IMR-90 (cell line): Measurements from ENCODE around the gene ANKRD44. TPM values are rescaled to one million over a fixed set of nuclear protein-coding genes. Genes with fewer than 3 reads are reported as not detected.

Experiments
- ATAC-seq: fragments of 200-7000 bp; cut with Tn5 transposase; 2 replicates; pipeline ENCODE4 v1.9.1; 2020; ENCODE audit warnings: low read depth, mild to moderate bottlenecking, moderate library complexity
- BruUV-seq: library from RNA; stranded (reverse); fragments of 400-500 nt; replicated peaks from 2 replicates; lab custom pipeline; 2021; lab: Mats Ljungman, UMichigan
- CTCF ChIA-PET: fragments of 300-600 bp; formaldehyde crosslinking; extraction: SDS; loops from one replicate; lab custom pipeline; 2021; ENCODE audit warnings: antibody characterized with exemption; lab: Yijun Ruan, JAX
- POLR2A ChIA-PET: fragments of 300-600 bp; sonication (Branson Sonifier 250); formaldehyde crosslinking; loops from one replicate; lab custom pipeline; 2022; ENCODE audit warnings: antibody characterized with exemption; ENCODE audit not compliant: unreplicated experiment; lab: Charles Lee
- DNase-seq: peaks from one replicate; pipeline ENCODE4 v3.0.0; 2013
- H2AFZ ChIP-seq: replicated peaks from 2 replicates; pipeline ENCODE3; 2013; ENCODE audit warnings: low read length, mild to moderate bottlenecking; ENCODE audit not compliant: poor library complexity
- H2AK5ac ChIP-seq: 2 replicates; pipeline ENCODE4 v1.6.1; 2013; ENCODE audit warnings: low read depth, low read length, inconsistent platforms
- H2AK9ac ChIP-seq: replicated peaks from 2 replicates; pipeline ENCODE3; 2013; ENCODE audit warnings: mild to moderate bottlenecking, low read depth, low read length, moderate library complexity; ENCODE audit not compliant: poor library complexity
- H2BK120ac ChIP-seq: 2 replicates; pipeline ENCODE4 v1.6.1; 2013; ENCODE audit warnings: low read depth, low read length, inconsistent platforms
- H2BK15ac ChIP-seq: 3 replicates; pipeline ENCODE4 v1.6.1; 2013; ENCODE audit warnings: low read depth, low read length, inconsistent platforms
- H2BK20ac ChIP-seq: 2 replicates; pipeline ENCODE4 v1.6.1; 2013; ENCODE audit warnings: low read depth, mild to moderate bottlenecking, inconsistent platforms, low read length, moderate library complexity
- H2BK5ac ChIP-seq: 2 replicates; pipeline ENCODE4 v1.6.1; 2013; ENCODE audit warnings: mild to moderate bottlenecking, low read depth, low read length, inconsistent platforms; ENCODE audit not compliant: poor library complexity, severe bottlenecking
- H3K14ac ChIP-seq: replicated peaks from 2 replicates; pipeline ENCODE4 v1.6.1; 2013; ENCODE audit warnings: low read depth, low read length, inconsistent platforms
- H3K18ac ChIP-seq: 2 replicates; pipeline ENCODE4 v1.6.1; 2013; ENCODE audit warnings: low read depth, low read length, control low read depth
- H3K23ac ChIP-seq: 2 replicates; pipeline ENCODE4 v1.6.1; 2013; ENCODE audit warnings: low read depth, low read length, inconsistent platforms
- H3K27ac ChIP-seq: 2 replicates; pipeline ENCODE4 v1.5.1; 2013; ENCODE audit warnings: mild to moderate bottlenecking, control low read depth, low read length; ENCODE audit not compliant: insufficient read depth
- H3K27me3 ChIP-seq: 2 replicates; pipeline ENCODE4 v1.6.1; 2013; ENCODE audit warnings: low read length; ENCODE audit not compliant: control insufficient read depth, insufficient read depth
- H3K36me3 ChIP-seq: 2 replicates; pipeline ENCODE4 v1.6.1; 2013; ENCODE audit warnings: low read length, mixed read lengths; ENCODE audit not compliant: control insufficient read depth, insufficient read depth
- H3K4ac ChIP-seq: 2 replicates; pipeline ENCODE4 v1.6.1; 2013; ENCODE audit warnings: low read depth, low read length, inconsistent platforms
- H3K4me1 ChIP-seq: 2 replicates; pipeline ENCODE4 v1.6.1; 2013; ENCODE audit warnings: low read length, mixed read lengths; ENCODE audit not compliant: control insufficient read depth, insufficient read depth
- H3K4me2 ChIP-seq: 2 replicates; pipeline ENCODE4 v1.6.1; 2013; ENCODE audit warnings: low read depth, mild to moderate bottlenecking, control low read depth, low read length, moderate library complexity
- H3K4me3 ChIP-seq: 2 replicates; pipeline ENCODE4 v1.5.1; 2013; ENCODE audit warnings: low read depth, mild to moderate bottlenecking, control low read depth, low read length, moderate library complexity; ENCODE audit not compliant: insufficient read depth
- H3K56ac ChIP-seq: 2 replicates; pipeline ENCODE4 v1.6.1; 2013; ENCODE audit warnings: low read length, inconsistent platforms; ENCODE audit not compliant: insufficient read depth; ENCODE audit errors: extremely low read depth
- H3K79me1 ChIP-seq, 2 experiments: 2 replicates each; pipeline ENCODE4 v1.6.1; 2013; ENCODE audit warnings: low read length in 2 of 2, inconsistent platforms in 1 of 2, low read depth in 1 of 2
- H3K9ac ChIP-seq: 2 replicates; pipeline ENCODE4 v1.6.1; 2013; ENCODE audit warnings: low read depth, low read length, control low read depth
- H3K9me1 ChIP-seq: 2 replicates; pipeline ENCODE4 v1.6.1; 2013; ENCODE audit warnings: low read length, inconsistent platforms; ENCODE audit not compliant: insufficient read depth
- H3K9me3 ChIP-seq: 2 replicates; pipeline ENCODE4 v1.6.1; 2013; ENCODE audit warnings: low read length; ENCODE audit not compliant: control insufficient read depth, insufficient read depth
- H4K20me1 ChIP-seq: 2 replicates; pipeline ENCODE4 v1.6.1; 2013; ENCODE audit warnings: low read length, inconsistent platforms; ENCODE audit not compliant: insufficient read depth
- H4K5ac ChIP-seq: 2 replicates; pipeline ENCODE4 v1.6.1; 2013; ENCODE audit warnings: mild to moderate bottlenecking, low read depth, low read length, control low read depth
- H4K8ac ChIP-seq, 2 experiments: 2 replicates each; pipeline ENCODE4 v1.6.1; 2013; ENCODE audit warnings: low read depth in 2 of 2, low read length in 2 of 2, control low read depth in 1 of 2, inconsistent platforms in 1 of 2
- H4K91ac ChIP-seq: 2 replicates; pipeline ENCODE4 v1.6.1; 2013; ENCODE audit warnings: low read depth, low read length, inconsistent platforms; ENCODE audit not compliant: insufficient read depth
- CEBPB ChIP-seq: IDR thresholded peaks from 2 replicates; pipeline ENCODE4 v1.6.1; 2012; ENCODE audit warnings: low read depth, low read length, improper control_type of control experiment
- FOS ChIP-seq: fragments of 150-350 bp; IDR thresholded peaks from 2 replicates; pipeline ENCODE4 v1.6.1; 2016; ENCODE audit warnings: low read depth, low read length
- MAFK ChIP-seq: IDR thresholded peaks from 2 replicates; pipeline ENCODE4 v1.6.1; 2012; ENCODE audit warnings: low read depth, low read length, improper control_type of control experiment
- MAZ ChIP-seq: IDR thresholded peaks from 2 replicates; pipeline ENCODE4 v1.6.1; 2012; ENCODE audit warnings: low read depth, mild to moderate bottlenecking, low read length, improper control_type of control experiment, moderate library complexity, borderline replicate concordance
- RAD21 ChIP-seq: IDR thresholded peaks from 2 replicates; pipeline ENCODE4 v1.6.1; 2012; ENCODE audit warnings: low read length, improper control_type of control experiment
- RCOR1 ChIP-seq: IDR thresholded peaks from 2 replicates; pipeline ENCODE4 v1.6.1; 2012; ENCODE audit warnings: mild to moderate bottlenecking, low read length, improper control_type of control experiment; ENCODE audit not compliant: insufficient replicate concordance
- RFX5 ChIP-seq: IDR thresholded peaks from 2 replicates; pipeline ENCODE4 v1.8.0; 2012; ENCODE audit warnings: low read depth, mild to moderate bottlenecking, low read length, moderate library complexity
- SMC3 ChIP-seq: fragments of 150-350 bp; IDR thresholded peaks from 2 replicates; pipeline ENCODE4 v1.6.1; 2016; ENCODE audit warnings: low read depth, mild to moderate bottlenecking, antibody characterized with exemption, low read length, moderate library complexity
- WGBS, 2 experiments: methylation state at CpG; one replicate each; pipeline versions ENCODE4 v1.1.5 to v1.1.7; 2013; ENCODE audit warnings: missing lambda C conversion rate in 2 of 2; ENCODE audit not compliant: insufficient read length in 1 of 2; ENCODE audit errors: extremely low coverage in 2 of 2; 5-methylcytosine and 5-hydroxymethylcytosine counted together
- dilution Hi-C: fragments of 300-500 bp; cut with HindIII; formaldehyde crosslinking; loops from one replicate; pipeline ENCODE4 v1.14.3; 2018; ENCODE audit warnings: low sequenced_read_pairs; ENCODE audit not compliant: unreplicated experiment
- in situ Hi-C: fragments of 300-500 bp; cut with MboI; formaldehyde crosslinking; loops from 3 replicates; pipeline ENCODE4 v1.14.3; 2019; ENCODE audit warnings: low sequenced_read_pairs, inconsistent platforms, mixed read lengths
- intact Hi-C: fragments of 100-400 bp; cut with micrococcal nuclease; formaldehyde crosslinking; loops from 2 replicates; pipeline ENCODE4 v1.10.0; 2022
- polyA plus RNA-seq, 3 experiments: library from polyadenylated mRNA; depleted of rRNA; stranded (reverse); fragments of >200 nt; gene quantifications; 2 replicates each; pipeline ENCODE4 v1.2.3, GENCODE V29; 2012; ENCODE audit warnings: low replicate concordance in 1 of 3
- total RNA-seq: library from RNA; depleted of rRNA; stranded (reverse); fragments of >200 nt; gene quantifications from 2 replicates; pipeline ENCODE4 v1.2.3, GENCODE V29; 2012
- TF ChIP-seq, protein P1 (sequence below): conservative IDR thresholded peaks from 2 replicates; pipeline ENCODE4 v1.5.1; 2012; ENCODE audit warnings: mild to moderate bottlenecking, low read depth, low read length, improper control_type of control experiment

ANKRD44 gene
- total and polyA plus RNA-seq, 2 of the 4 experiments (the other 2 are of a cell fraction), result 5.2 to 15.6 TPM

DNA sequence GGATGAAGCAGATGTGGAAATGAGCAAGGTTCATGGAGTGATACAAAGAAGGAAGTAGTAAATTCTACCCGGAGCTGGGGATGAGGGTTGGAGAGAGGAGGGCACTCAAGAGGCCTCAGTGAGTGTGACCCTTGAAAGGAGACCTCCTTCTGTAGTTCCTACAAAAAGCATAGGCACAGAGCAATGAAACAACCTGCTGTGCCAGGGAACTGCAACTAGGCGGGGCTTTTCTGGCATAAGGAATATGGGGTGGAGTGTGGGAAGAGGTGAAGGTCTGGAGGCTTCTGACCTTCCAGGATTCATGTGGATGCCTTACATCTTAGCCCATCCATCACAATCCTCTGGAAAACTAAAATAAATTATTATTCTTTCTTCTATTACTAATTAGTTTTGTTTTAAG, 358.6 kb downstream of the ANKRD44 start:
- no peak overlapping the region for H2BK15ac ChIP-seq
- H3K9me1 ChIP-seq, result no peaks in the 10 kb centered on the region; the same call in 1 of the 2 replicates
- no TSS peak for BruUV-seq
- H3K9me3 ChIP-seq, result no peaks in the 10 kb centered on the region
- H3K4me1 ChIP-seq, result no peaks in the 10 kb centered on the region
- H4K8ac ChIP-seq, result no peak overlapping the region
- H3K36me3 ChIP-seq, result no peaks in the 10 kb centered on the region
- ChIA-PET POLR2A (no interaction called here), CTCF (no interaction called here)
- ATAC-seq (no peak), DNase-seq (no peak)
- no peaks in the 10 kb centered on the region for H3K27me3 ChIP-seq
- no peaks in the 10 kb centered on the region for H3K79me1 ChIP-seq
- no peak overlapping the region for H2AK9ac ChIP-seq
- no peak overlapping the region for H2AK5ac ChIP-seq
- no peak overlapping the region for H2BK20ac ChIP-seq
- no peak overlapping the region for H3K4me2 ChIP-seq
- no peak overlapping the region for H3K56ac ChIP-seq
- no CpG with 5 or more reads among the region's 2 CpGs for WGBS, 2 experiments
- dilution Hi-C loops (no loop called here), intact Hi-C loops (no loop called here), in situ Hi-C loops (no loop called here)
- H3K18ac ChIP-seq, result no peak overlapping the region
- H2BK5ac ChIP-seq, result no peak overlapping the region
- H2BK120ac ChIP-seq, result no peak overlapping the region
- H2AFZ ChIP-seq, result no peak overlapping the region
- H3K14ac ChIP-seq, result no peak overlapping the region
- no peaks in the 10 kb centered on the region for H4K20me1 ChIP-seq
- H3K27ac ChIP-seq, result no peak overlapping the region
- H4K91ac ChIP-seq, result no peak overlapping the region
- no peak overlapping the region for H3K9ac ChIP-seq
- H3K23ac ChIP-seq, result no peak overlapping the region
- H4K5ac ChIP-seq, result no peak overlapping the region
- TF ChIP-seq FOS (no peak), MAZ (no peak), RFX5 (no peak), MAFK (no peak), SMC3 (no peak), RAD21 (no peak), CEBPB (no peak), RCOR1 (no peak)
- TF ChIP-seq, protein P1, sequence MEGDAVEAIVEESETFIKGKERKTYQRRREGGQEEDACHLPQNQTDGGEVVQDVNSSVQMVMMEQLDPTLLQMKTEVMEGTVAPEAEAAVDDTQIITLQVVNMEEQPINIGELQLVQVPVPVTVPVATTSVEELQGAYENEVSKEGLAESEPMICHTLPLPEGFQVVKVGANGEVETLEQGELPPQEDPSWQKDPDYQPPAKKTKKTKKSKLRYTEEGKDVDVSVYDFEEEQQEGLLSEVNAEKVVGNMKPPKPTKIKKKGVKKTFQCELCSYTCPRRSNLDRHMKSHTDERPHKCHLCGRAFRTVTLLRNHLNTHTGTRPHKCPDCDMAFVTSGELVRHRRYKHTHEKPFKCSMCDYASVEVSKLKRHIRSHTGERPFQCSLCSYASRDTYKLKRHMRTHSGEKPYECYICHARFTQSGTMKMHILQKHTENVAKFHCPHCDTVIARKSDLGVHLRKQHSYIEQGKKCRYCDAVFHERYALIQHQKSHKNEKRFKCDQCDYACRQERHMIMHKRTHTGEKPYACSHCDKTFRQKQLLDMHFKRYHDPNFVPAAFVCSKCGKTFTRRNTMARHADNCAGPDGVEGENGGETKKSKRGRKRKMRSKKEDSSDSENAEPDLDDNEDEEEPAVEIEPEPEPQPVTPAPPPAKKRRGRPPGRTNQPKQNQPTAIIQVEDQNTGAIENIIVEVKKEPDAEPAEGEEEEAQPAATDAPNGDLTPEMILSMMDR, result no peak
- H3K4me3 ChIP-seq, result no peak overlapping the region
- H3K4ac ChIP-seq, result no peak overlapping the region
